ENCODE data around the gene DNAJC5.

GRCh38 chr20:63858393-63859165, 36.3 kb upstream of the DNAJC5 start:
- TF ChIP-seq CTCF (IDR thresholded peaks at IDR 0.05) (no peak), POLR2A (IDR thresholded peaks at IDR 0.05) (no peak), POLR2AphosphoS5 (IDR thresholded peaks at IDR 0.05) (no peak)

Measured in prostate gland (tissue), 2 donors.